SK-N-SH (cell line): ENCODE results near the gene USP47.

ENCODE experiments used
- GABPA ChIP-seq: IDR thresholded peaks from 2 replicates; pipeline ENCODE4 v1.4.0; 2012; ENCODE audit warnings: low read depth, mild to moderate bottlenecking
- RAD21 ChIP-seq: IDR thresholded peaks from 2 replicates; pipeline ENCODE4 v1.6.1; 2012; ENCODE audit warnings: mild to moderate bottlenecking, low read length
- TAF1 ChIP-seq: IDR thresholded peaks from 2 replicates; pipeline ENCODE4 v1.6.1; 2012; ENCODE audit warnings: low read depth, mild to moderate bottlenecking, low read length, moderate library complexity, borderline replicate concordance
- TEAD4 ChIP-seq: IDR thresholded peaks from 2 replicates; pipeline ENCODE4 v1.4.0; 2012; ENCODE audit warnings: mild to moderate bottlenecking, borderline replicate concordance; ENCODE audit not compliant: insufficient read depth
- TF ChIP-seq, protein P1 (sequence below): fragments of 200-600 bp; sonication (generic); IDR thresholded peaks from 2 replicates; pipeline ENCODE4 v1.6.1; 2017; ENCODE audit warnings: antibody characterized with exemption, mild to moderate bottlenecking, moderate library complexity
- TF ChIP-seq, protein P2 (sequence below): IDR thresholded peaks from 2 replicates; pipeline ENCODE4 v1.6.1; 2012; ENCODE audit warnings: mild to moderate bottlenecking, low read depth, low read length, moderate library complexity
- TF ChIP-seq, protein P3 (sequence below): IDR thresholded peaks from 2 replicates; pipeline ENCODE4 v1.4.0; 2012; ENCODE audit warnings: low read depth

DNA sequence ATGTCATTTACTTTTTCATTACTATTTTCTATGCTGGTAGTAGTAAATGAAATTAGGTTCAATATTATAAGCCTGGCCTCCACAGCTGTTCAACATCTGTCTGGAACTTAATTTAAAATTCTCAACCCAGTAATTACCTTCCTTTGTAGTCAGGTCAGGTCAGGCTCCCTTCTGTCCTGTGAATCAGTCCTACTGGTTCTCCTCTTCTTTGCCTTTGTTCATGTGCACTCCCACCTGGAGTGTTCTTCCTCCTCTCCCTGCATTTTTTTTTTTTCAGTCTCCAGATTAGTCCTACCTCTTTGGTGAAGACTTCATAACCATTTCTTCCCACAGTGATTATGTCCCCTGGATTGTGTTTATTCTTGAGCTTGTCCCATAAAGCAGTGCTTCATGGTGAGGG is 98.8 kb downstream of the USP47 start:
- TF ChIP-seq TAF1 = no peak
- TF ChIP-seq GABPA = no peak
- TF ChIP-seq, protein P1, sequence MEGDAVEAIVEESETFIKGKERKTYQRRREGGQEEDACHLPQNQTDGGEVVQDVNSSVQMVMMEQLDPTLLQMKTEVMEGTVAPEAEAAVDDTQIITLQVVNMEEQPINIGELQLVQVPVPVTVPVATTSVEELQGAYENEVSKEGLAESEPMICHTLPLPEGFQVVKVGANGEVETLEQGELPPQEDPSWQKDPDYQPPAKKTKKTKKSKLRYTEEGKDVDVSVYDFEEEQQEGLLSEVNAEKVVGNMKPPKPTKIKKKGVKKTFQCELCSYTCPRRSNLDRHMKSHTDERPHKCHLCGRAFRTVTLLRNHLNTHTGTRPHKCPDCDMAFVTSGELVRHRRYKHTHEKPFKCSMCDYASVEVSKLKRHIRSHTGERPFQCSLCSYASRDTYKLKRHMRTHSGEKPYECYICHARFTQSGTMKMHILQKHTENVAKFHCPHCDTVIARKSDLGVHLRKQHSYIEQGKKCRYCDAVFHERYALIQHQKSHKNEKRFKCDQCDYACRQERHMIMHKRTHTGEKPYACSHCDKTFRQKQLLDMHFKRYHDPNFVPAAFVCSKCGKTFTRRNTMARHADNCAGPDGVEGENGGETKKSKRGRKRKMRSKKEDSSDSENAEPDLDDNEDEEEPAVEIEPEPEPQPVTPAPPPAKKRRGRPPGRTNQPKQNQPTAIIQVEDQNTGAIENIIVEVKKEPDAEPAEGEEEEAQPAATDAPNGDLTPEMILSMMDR = no peak
- no peak for TF ChIP-seq TEAD4
- TF ChIP-seq, protein P2, sequence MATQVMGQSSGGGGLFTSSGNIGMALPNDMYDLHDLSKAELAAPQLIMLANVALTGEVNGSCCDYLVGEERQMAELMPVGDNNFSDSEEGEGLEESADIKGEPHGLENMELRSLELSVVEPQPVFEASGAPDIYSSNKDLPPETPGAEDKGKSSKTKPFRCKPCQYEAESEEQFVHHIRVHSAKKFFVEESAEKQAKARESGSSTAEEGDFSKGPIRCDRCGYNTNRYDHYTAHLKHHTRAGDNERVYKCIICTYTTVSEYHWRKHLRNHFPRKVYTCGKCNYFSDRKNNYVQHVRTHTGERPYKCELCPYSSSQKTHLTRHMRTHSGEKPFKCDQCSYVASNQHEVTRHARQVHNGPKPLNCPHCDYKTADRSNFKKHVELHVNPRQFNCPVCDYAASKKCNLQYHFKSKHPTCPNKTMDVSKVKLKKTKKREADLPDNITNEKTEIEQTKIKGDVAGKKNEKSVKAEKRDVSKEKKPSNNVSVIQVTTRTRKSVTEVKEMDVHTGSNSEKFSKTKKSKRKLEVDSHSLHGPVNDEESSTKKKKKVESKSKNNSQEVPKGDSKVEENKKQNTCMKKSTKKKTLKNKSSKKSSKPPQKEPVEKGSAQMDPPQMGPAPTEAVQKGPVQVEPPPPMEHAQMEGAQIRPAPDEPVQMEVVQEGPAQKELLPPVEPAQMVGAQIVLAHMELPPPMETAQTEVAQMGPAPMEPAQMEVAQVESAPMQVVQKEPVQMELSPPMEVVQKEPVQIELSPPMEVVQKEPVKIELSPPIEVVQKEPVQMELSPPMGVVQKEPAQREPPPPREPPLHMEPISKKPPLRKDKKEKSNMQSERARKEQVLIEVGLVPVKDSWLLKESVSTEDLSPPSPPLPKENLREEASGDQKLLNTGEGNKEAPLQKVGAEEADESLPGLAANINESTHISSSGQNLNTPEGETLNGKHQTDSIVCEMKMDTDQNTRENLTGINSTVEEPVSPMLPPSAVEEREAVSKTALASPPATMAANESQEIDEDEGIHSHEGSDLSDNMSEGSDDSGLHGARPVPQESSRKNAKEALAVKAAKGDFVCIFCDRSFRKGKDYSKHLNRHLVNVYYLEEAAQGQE = no peak
- no peak for TF ChIP-seq RAD21
- TF ChIP-seq, protein P3, sequence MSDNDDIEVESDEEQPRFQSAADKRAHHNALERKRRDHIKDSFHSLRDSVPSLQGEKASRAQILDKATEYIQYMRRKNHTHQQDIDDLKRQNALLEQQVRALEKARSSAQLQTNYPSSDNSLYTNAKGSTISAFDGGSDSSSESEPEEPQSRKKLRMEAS = no peak
